Gastrocnemius medialis (tissue), 4 donors: ENCODE measurements around the gene CHI3L1. TPM values are rescaled to one million over a fixed set of nuclear protein-coding genes. Genes with fewer than 3 reads are reported as not detected.

Source experiments
- ATAC-seq, 2 donors: fragments of 150-250 bp; one replicate each; pipeline ENCODE4 v1.9.1; 2016
- DNase-seq, 2 donors: peaks; one replicate each; pipeline ENCODE4 v3.0.0-alpha.2; 2019
- H3K27ac ChIP-seq, 4 donors: fragments of 200-600 bp; sonication (generic); 1 replicate in 1 of 4; 2 replicates in 3 of 4; pipeline ENCODE4 v1.5.1; 2016 to 2018; ENCODE audit warnings: mild to moderate bottlenecking in 2 of 4, moderate library complexity in 1 of 4
- H3K27me3 ChIP-seq, 3 donors: fragments of 200-600 bp; sonication (generic) in 2 of 3; 1 replicate in 1 of 3; 2 replicates in 2 of 3; pipeline versions ENCODE4 v1.5.1 to v1.6.0; 2016 to 2019; ENCODE audit warnings: mild to moderate bottlenecking in 1 of 3, moderate library complexity in 1 of 3
- H3K36me3 ChIP-seq, 2 donors: fragments of 200-600 bp; sonication (generic) in 1 of 2; one replicate each; pipeline ENCODE4 v1.5.1; 2017 to 2018
- H3K4me1 ChIP-seq, 2 donors: fragments of 200-600 bp; sonication (generic) in 1 of 2; one replicate each; pipeline ENCODE4 v1.5.1; 2016 to 2017; ENCODE audit warnings: mild to moderate bottlenecking in 2 of 2
- H3K4me3 ChIP-seq, 4 donors: fragments of 200-600 bp; sonication (generic) in 3 of 4; 1 replicate in 1 of 4; 2 replicates in 3 of 4; pipeline ENCODE4 v1.5.1; 2016 to 2019; ENCODE audit warnings: mild to moderate bottlenecking in 2 of 4
- H3K9me3 ChIP-seq, 3 donors: fragments of 200-600 bp; sonication (generic) in 2 of 3; 1 replicate in 1 of 3; 2 replicates in 2 of 3; pipeline ENCODE4 v1.5.1; 2016 to 2019
- POLR2A ChIP-seq, 2 donors: fragments of 450-650 bp; IDR thresholded peaks; one replicate each; pipeline ENCODE4 v1.6.1; 2017; ENCODE audit warnings: antibody characterized with exemption in 2 of 2, mild to moderate bottlenecking in 2 of 2, moderate library complexity in 2 of 2
- in situ Hi-C, 4 donors: fragments of 200-750 bp; cut with MboI; loops; one replicate each; pipeline versions ENCODE4 v1.15.0 to v1.8.0; 2017; ENCODE audit warnings: low sequenced_read_pairs in 4 of 4
- intact Hi-C: fragments of 100-400 bp; cut with DNase I; formaldehyde crosslinking; loops from one replicate; pipeline ENCODE4 v1.15.1; 2023; ENCODE audit warnings: low total_unique reads
- total RNA-seq, 4 donors: library from RNA; depleted of rRNA; stranded (reverse); fragments of >200 nt; gene quantifications; one replicate each; pipeline versions ENCODE4 v1.1.0 to v1.2.3, GENCODE V29; 2016
- TF ChIP-seq, protein P1 (sequence below), 5 experiments: fragments of 450-650 bp in 3 of 5; fragments of 200-600 bp in 2 of 5; sonication (generic) in 2 of 5; IDR thresholded peaks in 4 of 5; conservative IDR thresholded peaks in 1 of 5; 1 replicate in 4 of 5; 2 replicates in 1 of 5; pipeline ENCODE4 v1.5.1; 2016 to 2019; ENCODE audit warnings: antibody characterized with exemption in 5 of 5, mild to moderate bottlenecking in 3 of 5, moderate library complexity in 3 of 5

The CHI3L1 gene
- total RNA-seq, 4 donors from 2014 or later: 4.0 to 19.7 (median 9.9) TPM

DNA sequence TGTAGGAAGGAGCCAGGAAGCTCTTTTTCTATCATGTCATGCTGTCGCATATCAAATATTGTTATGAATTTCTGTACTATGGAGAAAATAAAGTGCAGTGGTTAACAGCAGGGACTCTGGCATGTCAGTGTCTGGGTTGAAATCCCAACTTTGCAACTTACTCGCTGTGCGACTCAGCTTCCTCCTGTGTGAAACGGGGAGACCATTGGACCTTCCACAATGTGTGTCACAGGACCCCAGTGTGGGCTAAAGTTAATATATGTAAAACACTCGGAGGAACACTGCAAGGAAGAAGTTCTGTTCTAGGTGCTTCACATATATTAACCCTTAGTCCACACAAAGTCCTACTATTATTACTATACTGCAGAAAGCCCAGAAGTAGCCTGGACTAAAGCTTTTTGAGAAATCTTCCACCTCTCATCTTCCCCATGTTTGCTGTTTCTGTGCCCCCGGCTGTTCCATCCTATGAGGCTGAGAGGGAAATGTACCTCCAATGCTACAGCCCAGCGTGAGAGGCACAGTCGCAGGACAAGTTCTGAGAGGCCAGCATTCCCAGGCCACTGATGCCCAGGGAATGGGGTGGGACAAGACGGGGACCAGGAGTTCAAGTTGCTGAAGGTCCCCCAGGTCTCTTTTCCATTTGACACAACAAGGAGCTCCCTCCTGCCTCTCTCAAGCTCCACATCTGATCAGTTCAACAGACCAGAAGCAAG is 41.0 kb upstream of the CHI3L1 start:
- Histone ChIP-seq H3K4me1 (no peaks in the 10 kb centered on the region), H3K4me3 (no peak overlapping the region), H3K27ac (no peak overlapping the region), H3K27me3 (peaks cover 0 to 2% (median 0%) of the 10 kb centered on the region in 3 donors), H3K36me3 (no peaks in the 10 kb centered on the region), H3K9me3 (no peaks in the 10 kb centered on the region)
- ATAC-seq (no peak), DNase-seq (no peak)
- in situ Hi-C loops: no loop called here
- intact Hi-C loops: no loop called here
- TF ChIP-seq, protein P1, sequence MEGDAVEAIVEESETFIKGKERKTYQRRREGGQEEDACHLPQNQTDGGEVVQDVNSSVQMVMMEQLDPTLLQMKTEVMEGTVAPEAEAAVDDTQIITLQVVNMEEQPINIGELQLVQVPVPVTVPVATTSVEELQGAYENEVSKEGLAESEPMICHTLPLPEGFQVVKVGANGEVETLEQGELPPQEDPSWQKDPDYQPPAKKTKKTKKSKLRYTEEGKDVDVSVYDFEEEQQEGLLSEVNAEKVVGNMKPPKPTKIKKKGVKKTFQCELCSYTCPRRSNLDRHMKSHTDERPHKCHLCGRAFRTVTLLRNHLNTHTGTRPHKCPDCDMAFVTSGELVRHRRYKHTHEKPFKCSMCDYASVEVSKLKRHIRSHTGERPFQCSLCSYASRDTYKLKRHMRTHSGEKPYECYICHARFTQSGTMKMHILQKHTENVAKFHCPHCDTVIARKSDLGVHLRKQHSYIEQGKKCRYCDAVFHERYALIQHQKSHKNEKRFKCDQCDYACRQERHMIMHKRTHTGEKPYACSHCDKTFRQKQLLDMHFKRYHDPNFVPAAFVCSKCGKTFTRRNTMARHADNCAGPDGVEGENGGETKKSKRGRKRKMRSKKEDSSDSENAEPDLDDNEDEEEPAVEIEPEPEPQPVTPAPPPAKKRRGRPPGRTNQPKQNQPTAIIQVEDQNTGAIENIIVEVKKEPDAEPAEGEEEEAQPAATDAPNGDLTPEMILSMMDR (IDR thresholded peaks at IDR 0.05 in 4 of 5, conservative IDR thresholded peaks at IDR 0.05 in 1 of 5): no peak
- TF ChIP-seq POLR2A (IDR thresholded peaks at IDR 0.05): no peak

DNA sequence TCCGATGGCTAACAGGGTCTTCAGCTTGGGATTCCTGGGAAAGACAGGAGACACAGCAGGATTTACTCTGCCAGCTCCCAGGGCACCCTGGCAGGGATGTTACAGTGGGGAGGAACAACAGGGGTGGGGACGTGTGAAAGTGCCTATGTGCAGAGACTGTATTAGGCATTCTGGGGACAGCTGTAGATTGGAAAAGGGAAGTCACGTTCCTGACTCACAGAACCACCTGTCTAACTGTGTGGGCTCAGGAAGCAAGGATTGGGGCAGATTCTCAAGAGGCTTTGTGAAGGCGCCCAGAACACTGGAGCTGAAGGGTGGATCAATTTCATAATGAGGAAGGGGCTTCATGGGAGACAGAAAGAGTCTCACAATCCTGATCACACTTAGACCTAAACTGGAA is 38.6 kb upstream of the CHI3L1 start:
- in situ Hi-C loops: no loop called here

DNA sequence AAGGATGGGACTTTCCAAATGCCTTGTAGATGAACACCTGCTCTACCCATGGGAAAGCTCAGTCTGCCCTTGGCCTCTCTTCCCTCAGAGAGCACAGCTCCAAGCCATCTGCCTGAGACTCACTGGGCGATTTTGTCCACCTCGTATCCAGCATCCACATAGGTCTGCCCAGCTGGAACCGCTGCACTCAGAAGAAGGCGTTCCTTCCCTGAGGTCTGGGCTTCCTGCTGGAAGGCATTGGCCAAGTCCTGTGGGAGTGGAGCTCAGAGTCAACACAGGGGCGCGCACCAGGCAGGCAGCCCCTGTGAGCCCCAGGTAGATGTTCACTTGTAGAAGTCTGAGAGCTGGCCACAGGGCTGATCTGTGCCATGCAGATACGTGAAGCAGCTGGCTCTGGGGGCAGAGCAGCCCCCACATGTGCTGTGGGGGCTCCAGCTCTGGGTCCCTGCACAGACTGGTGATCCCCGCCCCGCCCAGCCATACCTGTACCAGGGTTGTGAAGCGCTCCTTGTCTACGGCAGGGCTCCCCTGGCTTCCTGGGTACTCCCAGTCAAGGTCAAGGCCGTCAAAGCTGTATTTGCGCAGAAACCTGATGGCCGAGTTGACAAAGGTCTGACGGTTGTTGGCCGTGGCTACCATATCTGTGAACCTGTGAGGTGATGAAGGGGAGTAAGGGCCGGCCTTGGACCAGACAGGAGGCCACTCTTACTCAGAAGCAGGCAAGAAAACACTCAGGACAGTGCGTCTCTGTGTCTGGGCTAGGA is 36.7 kb upstream of the CHI3L1 start:
- no peaks in the 10 kb centered on the region for H3K9me3 ChIP-seq
- no peaks in the 10 kb centered on the region for H3K36me3 ChIP-seq
- ATAC-seq (no peak), DNase-seq (no peak)
- intact Hi-C loops (no loop called here), in situ Hi-C loops (no loop called here)
- TF ChIP-seq POLR2A (IDR thresholded peaks at IDR 0.05): no peak
- TF ChIP-seq, protein P1 (IDR thresholded peaks at IDR 0.05 in 4 of 5, conservative IDR thresholded peaks at IDR 0.05 in 1 of 5): no peak
- no peaks in the 10 kb centered on the region for H3K27me3 ChIP-seq
- H3K27ac ChIP-seq: no peak overlapping the region
- no peak overlapping the region for H3K4me3 ChIP-seq
- no peaks in the 10 kb centered on the region for H3K4me1 ChIP-seq

More for the DNA sequence above, 38.6 kb upstream of the CHI3L1 start:
- H3K27me3 ChIP-seq: no peaks in the 10 kb centered on the region
- no peaks in the 10 kb centered on the region for H3K9me3 ChIP-seq
- DNase-seq (no peak), ATAC-seq (no peak)
- H3K27ac ChIP-seq: no peak overlapping the region
- no peaks in the 10 kb centered on the region for H3K4me1 ChIP-seq
- intact Hi-C loops: no loop called here
- H3K4me3 ChIP-seq: no peak overlapping the region
- H3K36me3 ChIP-seq: no peaks in the 10 kb centered on the region
- no peak for TF ChIP-seq POLR2A (IDR thresholded peaks at IDR 0.05)
- TF ChIP-seq, protein P1 (IDR thresholded peaks at IDR 0.05 in 4 of 5, conservative IDR thresholded peaks at IDR 0.05 in 1 of 5): no peak

DNA sequence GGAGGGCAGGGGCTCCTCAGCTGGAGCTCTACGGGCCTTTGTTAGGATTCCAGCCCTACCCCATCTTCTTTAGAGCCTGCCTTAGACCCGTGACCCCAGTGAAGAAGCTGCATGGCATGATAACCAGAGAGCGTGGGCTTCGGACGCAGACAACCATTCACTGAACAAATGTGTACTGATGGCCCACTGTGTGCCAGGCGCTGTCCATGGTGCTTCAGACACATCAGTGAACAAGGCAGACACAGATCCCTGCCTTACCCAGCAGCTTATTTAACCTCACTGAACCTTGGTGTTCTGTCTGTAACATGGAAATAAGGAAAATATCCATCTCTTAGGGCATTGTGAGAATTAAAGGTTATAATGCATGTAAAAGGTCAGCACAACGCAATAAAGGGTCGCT is 33.4 kb upstream of the CHI3L1 start:
- in situ Hi-C loops: loop anchor here (5.0 to 10.0 kb wide), 6 partner anchors 55 to 185 kb away; no protein-coding TSS in a partner anchor

More for the DNA sequence above, 33.4 kb upstream of the CHI3L1 start:
- Histone ChIP-seq H3K9me3 (no peaks in the 10 kb centered on the region), H3K27ac (no peak overlapping the region), H3K4me1 (peaks cover 3 to 8% of the 10 kb centered on the region in 2 donors), H3K4me3 (no peak overlapping the region), H3K27me3 (no peaks in the 10 kb centered on the region), H3K36me3 (no peaks in the 10 kb centered on the region)
- ATAC-seq (no peak), DNase-seq (no peak)
- intact Hi-C loops: no loop called here
- TF ChIP-seq POLR2A (IDR thresholded peaks at IDR 0.05): no peak
- TF ChIP-seq, protein P1 (IDR thresholded peaks at IDR 0.05 in 4 of 5, conservative IDR thresholded peaks at IDR 0.05 in 1 of 5): no peak
